Thoracic aorta (tissue), 2 donors: ENCODE results near the gene HLF. TPM values are rescaled to one million over a fixed set of nuclear protein-coding genes. Genes with fewer than 3 reads are reported as not detected.

ENCODE experiments used
- ATAC-seq: fragments of 150-250 bp; one replicate; pipeline ENCODE4 v1.8.0; 2017; ENCODE audit warnings: low read depth; ENCODE audit not compliant: insufficient number of reproducible peaks, low FRiP score
- DNase-seq: peaks from one replicate; pipeline ENCODE4 v3.0.0-alpha.2; 2020; ENCODE audit warnings: low spot score
- H3K27ac ChIP-seq, 2 donors: fragments of 200-600 bp; sonication (generic); 1 replicate in 1 of 2; 2 replicates in 1 of 2; pipeline ENCODE4 v1.5.1; 2016; ENCODE audit warnings: mild to moderate bottlenecking in 2 of 2, moderate library complexity in 2 of 2
- H3K27me3 ChIP-seq: fragments of 200-600 bp; sonication (generic); replicated peaks from 2 replicates; pipeline ENCODE4 v1.6.0; 2016; ENCODE audit warnings: mild to moderate bottlenecking; ENCODE audit not compliant: insufficient read depth
- H3K36me3 ChIP-seq: fragments of 200-600 bp; sonication (generic); one replicate; pipeline ENCODE4 v1.5.1; 2016
- H3K4me1 ChIP-seq, 2 donors: fragments of 200-600 bp; sonication (generic); 1 replicate in 1 of 2; 2 replicates in 1 of 2; pipeline versions ENCODE4 v1.5.1 to v1.6.0; 2016; ENCODE audit warnings: low read depth in 2 of 2, mild to moderate bottlenecking in 1 of 2; ENCODE audit not compliant: control insufficient read depth in 1 of 2
- H3K4me3 ChIP-seq: fragments of 200-600 bp; sonication (generic); 2 replicates; pipeline ENCODE4 v1.5.1; 2016; ENCODE audit warnings: mild to moderate bottlenecking
- H3K9me3 ChIP-seq: fragments of 200-600 bp; sonication (generic); 2 replicates; pipeline ENCODE4 v1.5.1; 2016
- total RNA-seq, 2 donors: library from RNA; depleted of rRNA; stranded (reverse); fragments of >200 nt; gene quantifications; one replicate each; pipeline versions ENCODE4 v1.1.0 to v1.2.3, GENCODE V29; 2016
- TF ChIP-seq, protein P1 (sequence below): fragments of 200-600 bp; sonication (generic); IDR thresholded peaks from one replicate; pipeline ENCODE4 v1.5.1; 2019; ENCODE audit warnings: antibody characterized with exemption

Gene HLF
- total RNA-seq, 2 donors from 2014 or later = 10.2 to 12.5 TPM

DNA sequence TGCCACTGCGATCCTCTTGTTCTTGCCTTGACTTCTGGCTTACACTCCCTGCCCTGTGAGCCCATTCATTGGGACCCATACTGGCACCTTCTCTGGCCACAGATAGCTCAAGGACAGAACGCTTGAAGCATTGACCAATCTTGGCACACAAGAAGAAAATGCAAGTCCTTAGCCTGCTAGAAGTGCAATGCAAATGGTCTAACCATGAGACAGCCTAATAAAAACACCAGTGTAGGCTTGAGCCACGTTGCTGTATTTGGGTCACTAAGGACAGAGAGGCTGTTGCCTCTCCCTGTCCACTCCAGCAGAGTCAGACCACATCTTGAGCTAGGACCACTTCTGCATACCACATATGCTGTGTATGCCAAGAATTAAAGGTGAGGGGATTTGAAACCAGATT, 41.2 kb upstream of the HLF start:
- Histone ChIP-seq H3K9me3 (no peaks in the 10 kb centered on the region), H3K36me3 (no peaks in the 10 kb centered on the region), H3K27ac (no peak overlapping the region), H3K4me3 (no peak overlapping the region), H3K4me1 (no peaks in the 10 kb centered on the region), H3K27me3 (no peaks in the 10 kb centered on the region)
- ATAC-seq (no peak), DNase-seq (no peak)
- TF ChIP-seq, protein P1, sequence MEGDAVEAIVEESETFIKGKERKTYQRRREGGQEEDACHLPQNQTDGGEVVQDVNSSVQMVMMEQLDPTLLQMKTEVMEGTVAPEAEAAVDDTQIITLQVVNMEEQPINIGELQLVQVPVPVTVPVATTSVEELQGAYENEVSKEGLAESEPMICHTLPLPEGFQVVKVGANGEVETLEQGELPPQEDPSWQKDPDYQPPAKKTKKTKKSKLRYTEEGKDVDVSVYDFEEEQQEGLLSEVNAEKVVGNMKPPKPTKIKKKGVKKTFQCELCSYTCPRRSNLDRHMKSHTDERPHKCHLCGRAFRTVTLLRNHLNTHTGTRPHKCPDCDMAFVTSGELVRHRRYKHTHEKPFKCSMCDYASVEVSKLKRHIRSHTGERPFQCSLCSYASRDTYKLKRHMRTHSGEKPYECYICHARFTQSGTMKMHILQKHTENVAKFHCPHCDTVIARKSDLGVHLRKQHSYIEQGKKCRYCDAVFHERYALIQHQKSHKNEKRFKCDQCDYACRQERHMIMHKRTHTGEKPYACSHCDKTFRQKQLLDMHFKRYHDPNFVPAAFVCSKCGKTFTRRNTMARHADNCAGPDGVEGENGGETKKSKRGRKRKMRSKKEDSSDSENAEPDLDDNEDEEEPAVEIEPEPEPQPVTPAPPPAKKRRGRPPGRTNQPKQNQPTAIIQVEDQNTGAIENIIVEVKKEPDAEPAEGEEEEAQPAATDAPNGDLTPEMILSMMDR = no peak

DNA sequence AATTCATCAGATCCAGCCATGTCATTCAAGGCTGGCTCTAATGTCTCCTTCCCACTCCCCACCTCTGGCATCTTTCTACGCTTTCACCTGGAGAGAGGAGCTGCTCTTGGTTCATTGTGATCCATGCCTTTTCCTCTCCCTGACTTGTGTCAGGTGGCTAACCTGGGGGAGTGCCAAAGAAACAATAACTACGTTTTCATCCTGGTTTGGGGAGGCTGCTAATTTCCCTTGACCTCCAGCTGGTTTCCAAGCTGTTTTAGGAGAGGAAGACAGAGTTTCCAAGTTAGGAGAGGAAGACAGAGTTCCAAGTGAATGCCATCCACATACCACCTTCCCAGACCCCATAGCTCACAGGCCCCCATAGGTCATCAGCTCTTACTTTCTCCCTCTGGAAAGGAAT, 40.0 kb upstream of the HLF start:
- Histone ChIP-seq H3K4me1 (no peaks in the 10 kb centered on the region), H3K4me3 (no peak overlapping the region), H3K36me3 (no peaks in the 10 kb centered on the region), H3K9me3 (no peaks in the 10 kb centered on the region), H3K27me3 (no peaks in the 10 kb centered on the region), H3K27ac (no peak overlapping the region)
- TF ChIP-seq, protein P1 = no peak
- no peak for DNase-seq
- no peak for ATAC-seq

DNA sequence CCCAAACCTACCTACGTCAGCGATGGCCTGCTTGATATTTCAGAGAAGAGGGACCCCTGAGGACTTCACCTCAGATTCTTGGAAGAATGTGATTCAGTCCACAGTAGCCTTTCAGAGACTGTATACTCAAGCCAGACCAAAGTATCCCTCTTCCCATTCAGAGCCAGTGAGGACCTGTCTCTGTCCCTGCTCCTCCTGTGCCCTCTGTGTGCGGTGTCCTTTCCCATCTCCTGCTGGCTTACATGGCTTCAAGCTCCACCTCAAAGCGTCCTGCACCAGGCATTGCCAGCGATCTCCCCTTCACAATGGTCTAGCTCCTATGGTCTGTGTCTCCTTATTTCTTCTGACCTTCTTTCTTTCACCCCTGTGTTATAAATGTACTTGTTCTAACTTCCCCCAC, 39.5 kb upstream of the HLF start:
- Histone ChIP-seq H3K4me3 (no peak overlapping the region), H3K4me1 (no peaks in the 10 kb centered on the region), H3K27ac (no peak overlapping the region), H3K9me3 (no peaks in the 10 kb centered on the region), H3K27me3 (no peaks in the 10 kb centered on the region), H3K36me3 (no peaks in the 10 kb centered on the region)
- DNase-seq (no peak), ATAC-seq (no peak)
- TF ChIP-seq, protein P1 = no peak

DNA sequence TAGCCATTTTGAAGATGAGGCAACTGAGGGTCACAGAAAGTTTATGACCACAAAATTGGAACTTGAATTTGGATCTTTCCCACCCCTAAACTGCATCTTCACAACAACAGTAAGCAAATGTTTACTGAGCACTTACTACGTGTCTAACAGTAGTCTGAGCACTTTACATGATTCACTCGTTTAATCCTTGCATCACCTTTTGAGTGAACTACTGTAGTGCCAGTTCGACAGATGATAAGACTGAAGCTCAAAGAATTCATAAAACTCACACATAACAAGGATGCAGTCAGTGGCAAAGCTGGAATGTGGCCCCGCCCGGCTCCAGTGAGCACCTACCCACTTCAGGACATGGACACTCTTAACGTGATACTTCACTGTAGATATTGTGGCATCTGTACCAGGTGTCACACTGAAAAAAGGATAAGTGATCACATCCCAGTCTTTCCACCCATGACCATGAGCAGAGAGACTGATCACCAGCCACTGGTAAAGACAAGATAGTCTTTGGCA, 36.0 kb upstream of the HLF start:
- Histone ChIP-seq H3K27me3 (no peaks in the 10 kb centered on the region), H3K9me3 (no peaks in the 10 kb centered on the region), H3K27ac (no peak overlapping the region), H3K4me1 (no peaks in the 10 kb centered on the region), H3K4me3 (no peak overlapping the region), H3K36me3 (no peaks in the 10 kb centered on the region)
- DNase-seq (no peak), ATAC-seq (no peak)
- TF ChIP-seq, protein P1 = no peak

DNA sequence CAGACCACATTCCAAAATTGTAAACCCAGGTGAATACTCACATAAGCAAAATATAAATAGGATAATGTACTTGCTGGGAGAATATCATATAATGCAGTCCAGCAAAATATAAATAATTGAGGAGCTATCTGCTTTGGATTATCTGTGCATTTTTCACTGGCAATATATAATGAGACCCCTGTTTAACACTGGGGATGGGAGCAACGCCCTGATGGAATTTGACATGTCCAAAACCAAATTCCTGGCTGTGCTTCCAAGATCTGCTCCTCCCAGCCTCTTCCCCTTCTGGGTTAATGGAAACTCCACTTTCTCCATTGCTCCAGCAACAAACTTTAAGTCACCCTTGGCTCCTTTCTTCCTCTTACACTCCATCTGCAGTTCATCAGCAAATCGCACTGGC, 35.5 kb upstream of the HLF start:
- Histone ChIP-seq H3K27me3 (no peaks in the 10 kb centered on the region), H3K9me3 (no peaks in the 10 kb centered on the region), H3K4me3 (no peak overlapping the region), H3K27ac (no peak overlapping the region), H3K4me1 (no peaks in the 10 kb centered on the region), H3K36me3 (no peaks in the 10 kb centered on the region)
- no peak for ATAC-seq
- TF ChIP-seq, protein P1 = no peak
- no peak for DNase-seq
